Measurements from ENCODE around the gene MRAP.

Gene MRAP

GRCh38 chr21:32347977-32348376 is 49.3 kb downstream of the MRAP start:
- H3K27me3 ChIP-seq (ENCODE audit: insufficient read depth, poor library complexity, severe bottlenecking) = no peaks in the 10 kb centered on the region
- no peak overlapping the region for H3K27ac ChIP-seq (replicated peaks)
- TF ChIP-seq REST (IDR thresholded peaks at IDR 0.05; ENCODE audit: insufficient replicate concordance, low read depth) (no peak), SPI1 (IDR thresholded peaks at IDR 0.05; ENCODE audit: borderline replicate concordance, low read depth) (no peak), POLR2AphosphoS5 (IDR thresholded peaks at IDR 0.05; ENCODE audit: low read depth) (no peak), GABPA (IDR thresholded peaks at IDR 0.05; ENCODE audit: low read depth) (no peak), CTCF (IDR thresholded peaks at IDR 0.05; ENCODE audit: insufficient read depth, low read length) (no peak)

DNA sequence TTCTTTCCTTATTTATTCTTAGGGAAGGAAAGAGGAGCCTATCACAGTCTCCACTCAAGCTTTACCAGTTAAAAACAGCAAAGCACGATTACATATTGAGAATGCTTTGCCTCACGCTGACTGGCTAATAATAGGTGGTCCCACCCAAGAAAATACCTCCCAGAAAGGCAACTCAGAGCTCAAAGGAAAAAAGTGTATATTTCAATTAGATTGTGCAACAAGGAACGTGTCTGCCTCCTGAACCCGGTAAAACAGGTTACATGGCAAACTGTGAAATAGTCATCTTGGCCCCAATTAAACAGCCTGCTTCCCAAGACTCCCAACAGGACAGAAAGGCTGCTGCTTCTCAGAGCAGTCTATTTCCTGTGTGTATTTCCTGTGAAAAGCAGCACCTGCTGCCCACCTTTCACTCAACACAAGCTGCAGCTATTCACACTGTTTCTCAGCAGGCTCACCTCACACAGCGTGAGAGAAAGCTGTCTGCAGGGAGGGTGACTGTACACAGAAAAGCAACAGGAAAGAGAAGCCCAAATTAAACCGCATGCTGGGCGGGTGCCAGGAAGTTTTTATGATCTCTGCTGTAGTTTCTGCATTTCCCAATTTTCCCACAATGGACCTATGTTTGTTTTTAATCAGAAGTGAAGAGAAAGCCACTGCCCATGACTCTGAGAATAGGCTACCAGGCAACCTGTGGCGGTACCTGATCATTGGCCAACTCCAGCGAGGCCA is 50.1 kb downstream of the MRAP start:
- Histone ChIP-seq H3K27me3 (ENCODE audit: insufficient read depth, poor library complexity, severe bottlenecking) (no peaks in the 10 kb centered on the region), H3K27ac (replicated peaks) (no peak overlapping the region), H3K4me3 (replicated peaks; ENCODE audit: insufficient read depth, low read length) (no peak overlapping the region)
- no peak for DNase-seq (ENCODE audit: low read depth in 1 of 2, low spot score in 1 of 2)
- TF ChIP-seq CTCF (IDR thresholded peaks at IDR 0.05; ENCODE audit: insufficient read depth, low read length) (no peak), REST (IDR thresholded peaks at IDR 0.05; ENCODE audit: insufficient replicate concordance, low read depth) (no peak), GABPA (IDR thresholded peaks at IDR 0.05; ENCODE audit: low read depth) (no peak), POLR2AphosphoS5 (IDR thresholded peaks at IDR 0.05; ENCODE audit: low read depth) (no peak), SPI1 (IDR thresholded peaks at IDR 0.05; ENCODE audit: borderline replicate concordance, low read depth) (no peak)

More at GRCh38 chr21:32347977-32348376, 49.3 kb downstream of the MRAP start:
- no peak overlapping the region for H3K4me3 ChIP-seq (replicated peaks; ENCODE audit: insufficient read depth, low read length)
- DNase-seq (ENCODE audit: low read depth in 1 of 2, low spot score in 1 of 2) = no peak

GRCh38 chr21:32349333-32349944 is 50.8 kb downstream of the MRAP start:
- Histone ChIP-seq H3K4me3 (replicated peaks; ENCODE audit: insufficient read depth, low read length) (no peak overlapping the region), H3K27me3 (ENCODE audit: insufficient read depth, poor library complexity, severe bottlenecking) (no peaks in the 10 kb centered on the region), H3K27ac (replicated peaks) (no peak overlapping the region)
- DNase-seq (ENCODE audit: low read depth in 1 of 2, low spot score in 1 of 2) = no peak
- no peak for TF ChIP-seq SPI1 (IDR thresholded peaks at IDR 0.05; ENCODE audit: borderline replicate concordance, low read depth)
- no peak for TF ChIP-seq GABPA (IDR thresholded peaks at IDR 0.05; ENCODE audit: low read depth)
- no peak for TF ChIP-seq REST (IDR thresholded peaks at IDR 0.05; ENCODE audit: insufficient replicate concordance, low read depth)
- no peak for TF ChIP-seq POLR2AphosphoS5 (IDR thresholded peaks at IDR 0.05; ENCODE audit: low read depth)
- TF ChIP-seq CTCF (IDR thresholded peaks at IDR 0.05; ENCODE audit: insufficient read depth, low read length) = no peak

All from HL-60 (cell line).